SK-N-SH (cell line): ENCODE measurements around the gene SREK1IP1. TPM values are rescaled to one million over a fixed set of nuclear protein-coding genes. Genes with fewer than 3 reads are reported as not detected.

Experiments
- CTCF ChIA-PET: fragments of 300-600, 350-600 bp; formaldehyde crosslinking; extraction: SDS; loops from one replicate; lab custom pipeline; 2021; lab: Yijun Ruan, JAX
- POLR2A ChIA-PET: fragments of 350-600 bp; sonication (Branson Sonifier 250); formaldehyde crosslinking; extraction: SDS; loops from one replicate; lab custom pipeline; 2020; ENCODE audit warnings: antibody characterized with exemption, inconsistent platforms; lab: Yijun Ruan, JAX
- DNase-seq: peaks from one replicate; pipeline ENCODE4 v3.0.0; 2012
- H2AFZ ChIP-seq: fragments of 200-600 bp; sonication (generic); 2 replicates; pipeline ENCODE4 v1.8.1; 2016; ENCODE audit warnings: antibody characterized with exemption, mild to moderate bottlenecking, low read depth
- H3F3A ChIP-seq: fragments of 200-600 bp; sonication (generic); replicated peaks from 2 replicates; pipeline ENCODE3; 2016; ENCODE audit warnings: antibody characterized with exemption, mild to moderate bottlenecking; ENCODE audit not compliant: insufficient read depth
- H3K27ac ChIP-seq, 2 experiments: fragments of 200-500 bp in 1 of 2; fragments of 200-600 bp in 1 of 2; sonication (Bioruptor generic) in 1 of 2; sonication (generic), shearing (Covaris generic) in 1 of 2; 2 replicates each; pipeline versions ENCODE4 v1.5.1 to v1.6.1; 2014 to 2016; ENCODE audit warnings: low read depth in 2 of 2, inconsistent platforms in 1 of 2, low read length in 1 of 2, mild to moderate bottlenecking in 1 of 2, mixed read lengths in 1 of 2
- H3K27me3 ChIP-seq: fragments of 200-600 bp; sonication (generic), shearing (Covaris generic); 2 replicates; pipeline ENCODE4 v1.6.1; 2016; ENCODE audit warnings: mixed run types; ENCODE audit not compliant: insufficient read depth
- H3K36me3 ChIP-seq, 2 experiments: fragments of 200-500 bp in 1 of 2; fragments of 200-600 bp in 1 of 2; sonication (Bioruptor generic) in 1 of 2; sonication (generic) in 1 of 2; replicated peaks in 1 of 2; 2 replicates each; pipeline versions ENCODE3 to v1.5.1; 2014 to 2016; ENCODE audit warnings: low read length in 1 of 2, mild to moderate bottlenecking in 1 of 2; ENCODE audit not compliant: insufficient read depth in 2 of 2, control insufficient read depth in 1 of 2
- H3K4me1 ChIP-seq, 2 experiments: fragments of 200-500 bp in 1 of 2; fragments of 200-600 bp in 1 of 2; sonication (Bioruptor generic) in 1 of 2; sonication (generic), shearing (Covaris generic) in 1 of 2; 2 replicates each; pipeline versions ENCODE4 v1.5.1 to v1.6.1; 2014 to 2016; ENCODE audit warnings: low read depth in 1 of 2, low read length in 1 of 2, mixed run types in 1 of 2; ENCODE audit not compliant: insufficient read depth in 2 of 2, control insufficient read depth in 1 of 2
- H3K4me2 ChIP-seq: fragments of 200-600 bp; sonication (generic), shearing (Covaris generic); 2 replicates; pipeline ENCODE4 v1.6.1; 2017; ENCODE audit warnings: mixed run types
- H3K4me3 ChIP-seq, 2 experiments: fragments of 200-500 bp in 1 of 2; fragments of 200-600 bp in 1 of 2; sonication (Bioruptor generic) in 1 of 2; sonication (generic), shearing (Covaris generic) in 1 of 2; 2 replicates each; pipeline versions ENCODE4 v1.5.1 to v1.8.1; 2014 to 2016; ENCODE audit warnings: low read depth in 2 of 2, inconsistent platforms in 1 of 2, low read length in 1 of 2, mild to moderate bottlenecking in 1 of 2, mixed read lengths in 1 of 2, moderate library complexity in 1 of 2
- H3K79me2 ChIP-seq: fragments of 200-600 bp; sonication (generic); 2 replicates; pipeline ENCODE4 v1.8.1; 2017; ENCODE audit warnings: mild to moderate bottlenecking; ENCODE audit not compliant: insufficient read depth
- H3K9ac ChIP-seq: fragments of 200-600 bp; sonication (generic); 2 replicates; pipeline ENCODE4 v1.6.1; 2017; ENCODE audit warnings: mixed run types
- H3K9me2 ChIP-seq: fragments of 200-600 bp; sonication (generic); 2 replicates; pipeline ENCODE4 v1.6.1; 2017; ENCODE audit warnings: mixed run types
- H3K9me3 ChIP-seq: fragments of 200-600 bp; sonication (generic); 2 replicates; pipeline ENCODE4 v1.6.1; 2017; ENCODE audit warnings: mixed run types, mild to moderate bottlenecking, moderate library complexity
- H4K20me1 ChIP-seq: fragments of 200-600 bp; sonication (generic); 2 replicates; pipeline ENCODE4 v1.6.1; 2017; ENCODE audit warnings: mild to moderate bottlenecking, mixed run types; ENCODE audit not compliant: insufficient read depth
- CHD2 ChIP-seq: fragments of 150-350 bp; IDR thresholded peaks from 2 replicates; pipeline ENCODE4 v1.6.1; 2018; ENCODE audit warnings: low read length; ENCODE audit not compliant: partially characterized antibody
- ELF1 ChIP-seq: IDR thresholded peaks from 2 replicates; pipeline ENCODE4 v1.4.0; 2012
- EP300 ChIP-seq, 2 experiments: IDR thresholded peaks; 2 replicates each; pipeline versions ENCODE4 v1.4.0 to v1.6.1; 2012; ENCODE audit warnings: borderline replicate concordance in 1 of 2, low read depth in 1 of 2, low read length in 1 of 2
- EZH2phosphoT487 ChIP-seq: fragments of 200-600 bp; sonication (generic); IDR thresholded peaks from 2 replicates; pipeline ENCODE4 v1.6.1; 2017; ENCODE audit warnings: low read depth, mixed run types, mild to moderate bottlenecking, antibody characterized with exemption, moderate library complexity, borderline replicate concordance
- GABPA ChIP-seq: IDR thresholded peaks from 2 replicates; pipeline ENCODE4 v1.4.0; 2012; ENCODE audit warnings: low read depth, mild to moderate bottlenecking
- GATA2 ChIP-seq: sonication (generic); formaldehyde crosslinking; IDR thresholded peaks from 2 replicates; pipeline ENCODE4 v1.5.0; 2020; ENCODE audit warnings: mild to moderate bottlenecking, missing genetic modification reagents
- IRF3 ChIP-seq: fragments of 150-350 bp; IDR thresholded peaks from 2 replicates; pipeline ENCODE4 v1.6.1; 2016; ENCODE audit warnings: mild to moderate bottlenecking, low read depth, low read length
- JUND ChIP-seq: IDR thresholded peaks from 2 replicates; pipeline ENCODE4 v1.4.0; 2012
- MEF2A ChIP-seq: IDR thresholded peaks from 2 replicates; pipeline ENCODE4 v1.4.0; 2012; ENCODE audit warnings: low read depth, borderline replicate concordance
- PBX3 ChIP-seq: IDR thresholded peaks from 2 replicates; pipeline ENCODE4; 2012
- RAD21 ChIP-seq: IDR thresholded peaks from 2 replicates; pipeline ENCODE4 v1.6.1; 2012; ENCODE audit warnings: mild to moderate bottlenecking, low read length
- RCOR1 ChIP-seq: fragments of 150-350 bp; IDR thresholded peaks from 2 replicates; pipeline ENCODE4 v1.6.1; 2017; ENCODE audit warnings: antibody characterized with exemption, low read length
- REST ChIP-seq: IDR thresholded peaks from 2 replicates; pipeline ENCODE4 v1.6.1; 2012; ENCODE audit warnings: mild to moderate bottlenecking, low read depth, low read length, moderate library complexity
- SIN3A ChIP-seq: IDR thresholded peaks from 2 replicates; pipeline ENCODE4 v1.6.1; 2012; ENCODE audit warnings: low read depth, mild to moderate bottlenecking, low read length, moderate library complexity, borderline replicate concordance
- SMC3 ChIP-seq: IDR thresholded peaks from 2 replicates; pipeline ENCODE4 v1.6.1; 2012; ENCODE audit warnings: low read depth, low read length, improper control_type of control experiment
- TCF12 ChIP-seq: IDR thresholded peaks from 2 replicates; pipeline ENCODE4 v1.4.0; 2012
- TEAD4 ChIP-seq: IDR thresholded peaks from 2 replicates; pipeline ENCODE4 v1.4.0; 2012; ENCODE audit warnings: mild to moderate bottlenecking, borderline replicate concordance; ENCODE audit not compliant: insufficient read depth
- USF1 ChIP-seq: IDR thresholded peaks from 2 replicates; pipeline ENCODE4 v1.4.0; 2012; ENCODE audit warnings: low read depth, borderline replicate concordance
- YY1 ChIP-seq: IDR thresholded peaks from 2 replicates; pipeline ENCODE4 v1.4.0; 2012; ENCODE audit warnings: low read depth, mild to moderate bottlenecking
- WGBS: methylation state at CpG from one replicate; pipeline ENCODE4 v1.1.6; 2017; ENCODE audit warnings: low lambda C conversion rate; 5-methylcytosine and 5-hydroxymethylcytosine counted together
- polyA plus RNA-seq, 3 experiments: library from polyadenylated mRNA; depleted of rRNA; stranded (reverse); fragments of >200 nt; gene quantifications; 2 replicates each; pipeline ENCODE4 v1.2.3, GENCODE V29; 2012
- TF ChIP-seq, protein P1 (sequence below): IDR thresholded peaks from 2 replicates; pipeline ENCODE4 v1.4.0; 2012; ENCODE audit warnings: low read depth

Gene SREK1IP1
- polyA plus RNA-seq, 1 of the 3 experiments (the other 2 are of a cell fraction), result 1.2 TPM

GRCh38 chr5:64767959-64768357 is 533 bp downstream of the SREK1IP1 start:
- Histone ChIP-seq H3F3A (no peaks in the 10 kb centered on the region), H3K4me3 (peak overlapping the region; percentile 97 to 98), H3K27ac (peak overlapping the region; percentile 69 to 96), H3K36me3 (peaks cover 8 to 27% of the 10 kb centered on the region in 2 experiments), H3K4me2 (peak overlapping the region; percentile 87), H3K9me2 (no peaks in the 10 kb centered on the region), H2AFZ (peak overlapping the region; percentile 88), H3K79me2 (peaks cover 85% of the 10 kb centered on the region)
- POLR2A ChIA-PET, result no interaction called here
- WGBS, result 0% methylated on average over 10 of the region's 10 CpGs
- TF ChIP-seq IRF3, result no peak
- TF ChIP-seq USF1, result no peak
- no peak for TF ChIP-seq PBX3
- TF ChIP-seq RCOR1, result no peak
- no peak for TF ChIP-seq TEAD4
- TF ChIP-seq EZH2phosphoT487, result no peak
- no peak for TF ChIP-seq RAD21
- TF ChIP-seq GABPA, result no peak
- TF ChIP-seq, protein P1, sequence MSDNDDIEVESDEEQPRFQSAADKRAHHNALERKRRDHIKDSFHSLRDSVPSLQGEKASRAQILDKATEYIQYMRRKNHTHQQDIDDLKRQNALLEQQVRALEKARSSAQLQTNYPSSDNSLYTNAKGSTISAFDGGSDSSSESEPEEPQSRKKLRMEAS, result no peak
- no peak for TF ChIP-seq SIN3A
- TF ChIP-seq ELF1, result no peak
- no peak for TF ChIP-seq REST
- no peak for TF ChIP-seq EP300 (IDR thresholded peaks at IDR 0.05; ENCODE audit: borderline replicate concordance in 1 of 2, low read depth in 1 of 2, low read length in 1 of 2)
- TF ChIP-seq CHD2, result no peak
- no peak for TF ChIP-seq JUND
- TF ChIP-seq GATA2 (CRISPR knock-in tag), result no peak
- TF ChIP-seq MEF2A, result no peak
- no peak for TF ChIP-seq TCF12
- no peak for TF ChIP-seq SMC3
- TF ChIP-seq YY1, result no peak
- TF ChIP-seq, all 33 proteins: peak for 0
- no peaks in the 10 kb centered on the region for H3K27me3 ChIP-seq
- peaks cover 5 to 17% of the 10 kb centered on the region in 2 experiments; a peak in 3 of 4 replicates for H3K4me1 ChIP-seq
- H3K9me3 ChIP-seq, result no peaks in the 10 kb centered on the region
- CTCF ChIA-PET, result interaction anchor here (1.1 to 2.8 kb wide), 4 partner anchors 14 to 715 kb away, joined by 3 to 12 read pairs (median 4); no protein-coding TSS in a partner anchor
- peak overlapping the region; percentile 84 for H3K9ac ChIP-seq
- no peak for DNase-seq
- no peaks in the 10 kb centered on the region for H4K20me1 ChIP-seq
